22Rv1 (cell line): ENCODE results near the gene ANP32B.

Experiments
- ZFX ChIP-seq: fragments of 450-650 bp; IDR thresholded peaks from 2 replicates; pipeline ENCODE4 v1.6.1; 2017; ENCODE audit warnings: antibody characterized with exemption, borderline replicate concordance
- TF ChIP-seq, protein P1 (sequence below): fragments of 450-650 bp; IDR thresholded peaks from 2 replicates; pipeline ENCODE4 v1.5.1; 2017; ENCODE audit warnings: mild to moderate bottlenecking

DNA sequence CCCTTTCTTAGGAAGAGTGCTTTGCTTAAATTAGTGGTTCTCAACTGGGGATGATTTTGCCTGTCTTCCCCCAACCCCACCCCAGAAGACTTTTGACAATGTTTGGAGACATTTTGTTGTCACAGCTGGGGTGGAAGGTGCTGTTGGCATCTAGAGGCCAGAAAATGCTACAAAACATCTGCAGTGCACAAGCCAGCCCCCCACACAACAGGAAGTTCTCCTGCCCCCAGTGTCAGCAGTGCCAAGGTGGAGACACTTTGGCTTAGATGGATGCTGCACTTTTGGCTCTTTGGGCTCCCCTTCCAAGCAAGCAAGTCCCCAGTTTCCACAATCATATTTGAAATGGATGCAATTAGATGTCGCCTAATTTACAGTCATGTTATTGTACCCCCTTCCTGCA lies 47.9 kb upstream of the ANP32B start:
- TF ChIP-seq, protein P1, sequence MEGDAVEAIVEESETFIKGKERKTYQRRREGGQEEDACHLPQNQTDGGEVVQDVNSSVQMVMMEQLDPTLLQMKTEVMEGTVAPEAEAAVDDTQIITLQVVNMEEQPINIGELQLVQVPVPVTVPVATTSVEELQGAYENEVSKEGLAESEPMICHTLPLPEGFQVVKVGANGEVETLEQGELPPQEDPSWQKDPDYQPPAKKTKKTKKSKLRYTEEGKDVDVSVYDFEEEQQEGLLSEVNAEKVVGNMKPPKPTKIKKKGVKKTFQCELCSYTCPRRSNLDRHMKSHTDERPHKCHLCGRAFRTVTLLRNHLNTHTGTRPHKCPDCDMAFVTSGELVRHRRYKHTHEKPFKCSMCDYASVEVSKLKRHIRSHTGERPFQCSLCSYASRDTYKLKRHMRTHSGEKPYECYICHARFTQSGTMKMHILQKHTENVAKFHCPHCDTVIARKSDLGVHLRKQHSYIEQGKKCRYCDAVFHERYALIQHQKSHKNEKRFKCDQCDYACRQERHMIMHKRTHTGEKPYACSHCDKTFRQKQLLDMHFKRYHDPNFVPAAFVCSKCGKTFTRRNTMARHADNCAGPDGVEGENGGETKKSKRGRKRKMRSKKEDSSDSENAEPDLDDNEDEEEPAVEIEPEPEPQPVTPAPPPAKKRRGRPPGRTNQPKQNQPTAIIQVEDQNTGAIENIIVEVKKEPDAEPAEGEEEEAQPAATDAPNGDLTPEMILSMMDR, result no peak
- TF ChIP-seq ZFX, result no peak
